IPS DF 4.7 (cell line): ENCODE data around the gene TUSC2.
"Not testable (repeated sequence)": the region's sequence is repeated elsewhere in the genome, so short reads cannot be mapped to it uniquely, and the experiment has no call there.

ENCODE experiments used
- DNase-seq: peaks from one replicate; pipeline ENCODE4 v3.0.0-alpha.2; 2013; ENCODE audit warnings: low spot score; ENCODE audit errors: extremely low read depth

The TUSC2 gene

GRCh38 chr3:50295553-50296431, 32.2 kb downstream of the TUSC2 start:
- no peak for DNase-seq

DNA sequence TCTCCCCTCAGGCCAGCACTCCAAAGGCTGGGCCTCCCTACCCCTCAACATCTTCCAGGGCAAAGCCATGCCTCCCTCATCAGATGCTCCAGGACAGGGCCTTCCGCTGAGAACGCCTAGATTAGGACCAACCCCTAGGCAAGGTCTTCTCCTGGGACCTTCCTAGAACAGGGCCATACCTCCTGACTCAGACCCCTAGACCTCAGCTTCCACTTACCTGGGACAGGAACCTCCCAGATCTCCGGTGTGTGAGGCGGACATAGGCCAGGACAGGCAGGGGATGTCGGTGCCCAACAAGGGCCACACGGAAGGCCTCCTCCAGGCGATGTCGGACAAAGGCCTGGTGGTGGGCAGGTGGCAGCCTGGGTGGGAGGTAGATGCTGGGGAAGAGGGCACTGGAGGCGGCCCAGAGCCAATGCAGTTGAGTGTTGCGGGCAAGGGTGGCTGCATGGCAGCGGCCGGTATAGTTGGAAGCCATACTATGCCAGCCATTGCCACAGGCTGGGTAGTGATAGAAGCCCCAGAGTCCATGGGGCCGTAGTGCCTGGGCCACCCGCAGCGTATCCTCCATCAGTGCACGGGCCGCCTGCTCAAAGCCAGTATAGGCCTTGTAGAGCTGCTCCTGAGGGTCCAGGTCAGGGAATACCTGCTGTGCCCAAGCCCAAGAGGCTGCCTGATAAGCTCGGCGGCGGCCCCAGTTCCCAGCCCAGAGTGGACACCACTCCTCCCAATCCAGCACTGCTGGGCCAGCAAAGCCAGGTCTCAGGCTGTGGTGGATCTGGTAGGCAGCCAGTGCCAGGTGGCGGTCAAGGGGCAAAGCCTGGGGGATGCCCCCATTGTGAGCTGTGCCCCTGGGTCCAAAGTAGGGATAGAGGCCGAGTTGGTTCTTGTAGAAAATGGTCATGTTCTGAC, 33.3 kb downstream of the TUSC2 start:
- no peak for DNase-seq

DNA sequence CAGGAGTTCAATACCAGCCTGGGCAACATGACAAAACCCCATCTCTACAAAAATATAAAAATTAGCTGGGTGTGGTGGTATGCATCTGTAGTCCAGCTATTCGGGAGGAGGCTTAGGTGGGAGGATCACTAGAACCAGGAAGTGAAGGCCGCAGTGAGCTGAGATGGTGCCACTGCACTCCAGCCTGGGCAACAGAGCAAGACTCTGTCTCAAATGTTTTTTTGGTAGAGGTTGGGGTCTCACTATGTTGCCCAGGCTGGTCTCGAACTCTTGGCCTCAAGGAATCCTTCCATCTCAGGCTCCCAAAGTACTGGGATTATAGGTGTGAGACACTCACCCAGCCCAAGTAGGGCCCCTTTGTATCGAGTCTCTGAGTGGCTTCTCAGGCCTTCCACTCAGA, 33.9 kb downstream of the TUSC2 start:
- no peak for DNase-seq

GRCh38 chr3:50293079-50293801, 34.8 kb downstream of the TUSC2 start:
- DNase-seq, result no peak

DNA sequence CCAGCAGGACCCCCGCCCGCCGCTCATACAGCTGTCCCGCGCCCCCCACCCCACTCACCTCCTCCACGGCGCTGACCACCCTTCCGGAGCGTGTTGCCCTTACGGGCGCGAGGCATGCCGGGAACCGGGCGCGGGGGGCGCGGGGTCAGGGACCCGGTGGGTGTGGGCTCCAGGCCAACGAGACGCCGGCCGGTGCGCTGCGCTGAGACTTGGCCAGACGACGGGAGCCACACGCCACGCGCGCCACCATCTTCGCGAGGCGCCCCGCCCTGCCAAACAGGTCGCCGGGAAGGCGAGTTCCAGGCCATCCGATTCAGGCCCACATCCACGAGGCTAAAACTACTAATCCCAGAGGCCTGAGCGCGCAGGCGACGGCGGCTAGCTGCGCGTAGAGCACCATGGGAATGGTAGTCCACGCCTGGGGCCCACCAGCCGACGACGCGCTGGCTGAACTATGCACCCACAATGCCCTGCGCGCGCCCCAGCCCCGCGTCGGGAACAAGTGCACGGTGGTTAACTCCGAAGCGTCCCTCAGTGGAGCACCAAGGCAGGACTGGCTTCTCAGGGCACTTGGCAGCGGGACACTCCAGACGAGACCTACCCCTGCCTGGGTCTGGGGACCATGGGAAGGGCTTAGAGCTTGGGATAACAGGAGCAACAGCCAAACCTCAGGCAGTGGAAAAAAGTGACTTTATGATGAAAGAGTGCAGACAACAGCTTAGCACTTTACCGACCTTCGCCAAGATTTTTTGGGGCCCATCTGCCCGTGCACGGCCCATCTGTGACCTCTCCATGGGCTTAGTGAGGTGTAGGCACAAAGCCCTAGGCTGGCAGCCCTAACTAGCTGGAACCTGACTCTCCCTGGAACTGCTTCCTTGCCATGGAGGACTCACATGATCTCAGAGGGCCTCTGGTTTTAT, 35.6 kb downstream of the TUSC2 start, which contains the start of gene IFRD2:
IFRD2 (minus strand) TSS at position 271 of the 920 bp plus-strand sequence; CDS start at position 116, 155 bp downstream.
- no peak for DNase-seq

- DNase-seq, result no peak
Measured at GRCh38 chr3:50290161-50290641, 37.8 kb downstream of the TUSC2 start.

DNA sequence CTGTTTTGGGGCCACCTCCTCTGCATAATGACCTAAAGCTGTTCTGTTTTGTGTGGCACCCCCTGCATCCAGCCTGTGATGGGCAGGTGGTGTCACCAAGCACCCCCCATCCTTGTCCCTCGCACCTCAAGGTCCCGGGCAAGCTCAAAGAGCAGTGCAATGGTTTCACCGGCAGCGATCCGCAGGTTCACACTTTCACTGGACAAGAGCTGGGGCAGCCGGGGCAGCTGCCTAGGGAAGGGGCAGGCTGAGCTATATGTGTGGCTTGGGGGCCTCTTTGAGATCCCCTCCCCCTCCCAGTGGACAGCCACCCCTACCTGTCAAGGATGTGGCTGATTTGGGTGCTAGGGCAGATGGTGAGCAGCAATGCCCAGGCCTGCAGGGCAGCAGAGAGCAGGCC, 38.9 kb downstream of the TUSC2 start:
- DNase-seq, result no peak

DNA sequence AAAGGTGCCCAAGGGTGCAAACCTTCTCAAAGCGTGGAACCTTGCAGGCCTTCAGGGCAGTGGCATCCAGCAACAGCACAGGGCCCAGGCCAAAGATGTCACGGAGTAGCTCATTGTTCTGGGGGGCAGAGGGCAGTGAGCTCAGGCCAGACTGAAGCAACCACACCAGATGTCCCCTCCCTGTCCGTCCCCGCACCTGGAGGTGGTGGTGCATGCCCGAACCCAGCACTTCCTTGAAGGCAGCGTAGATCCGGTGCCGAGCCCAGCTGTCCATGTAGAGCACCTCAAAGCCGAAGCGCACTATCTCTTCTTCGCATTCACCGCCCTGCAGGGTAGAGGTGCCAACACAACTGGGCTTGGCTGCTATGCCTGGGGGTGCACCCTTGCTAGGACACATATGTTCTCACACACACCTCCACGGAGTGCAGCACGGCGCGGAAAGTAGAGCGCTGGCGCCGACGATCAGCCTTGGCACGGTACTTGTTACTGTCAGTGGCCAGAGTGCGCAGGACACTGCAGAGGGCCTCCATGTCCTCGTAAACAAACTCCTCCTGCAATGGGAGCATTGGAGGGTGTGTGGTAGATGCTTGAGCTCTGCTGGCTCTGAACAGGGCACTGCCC, 39.5 kb downstream of the TUSC2 start:
- DNase-seq, result no peak

DNA sequence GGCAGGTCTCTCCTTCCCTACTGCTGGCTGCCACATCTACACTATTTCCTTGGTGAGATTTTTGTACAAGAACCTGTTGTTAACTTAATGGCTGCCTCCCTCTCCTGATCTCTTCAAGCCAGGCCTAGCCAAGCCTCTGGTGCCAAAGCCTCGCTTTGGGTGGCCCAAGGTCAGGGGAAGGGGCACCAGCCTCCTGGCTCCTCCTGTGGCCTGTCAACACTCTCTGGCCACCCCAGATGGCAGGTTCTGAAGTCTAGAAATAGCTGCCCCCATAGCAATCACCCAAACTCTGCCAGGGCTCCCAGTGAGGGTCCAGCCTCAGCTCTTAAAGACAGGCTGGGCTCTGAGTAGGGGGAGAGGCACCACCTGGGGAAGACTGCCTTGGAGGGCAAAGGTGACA, 40.8 kb downstream of the TUSC2 start:
- no peak for DNase-seq

GRCh38 chr3:50286322-50287227, 41.4 kb downstream of the TUSC2 start:
- DNase-seq, result no peak

- DNase-seq, result not testable (repeated sequence)
Measured at GRCh38 chr3:50284121-50284520, 43.9 kb downstream of the TUSC2 start.

DNA sequence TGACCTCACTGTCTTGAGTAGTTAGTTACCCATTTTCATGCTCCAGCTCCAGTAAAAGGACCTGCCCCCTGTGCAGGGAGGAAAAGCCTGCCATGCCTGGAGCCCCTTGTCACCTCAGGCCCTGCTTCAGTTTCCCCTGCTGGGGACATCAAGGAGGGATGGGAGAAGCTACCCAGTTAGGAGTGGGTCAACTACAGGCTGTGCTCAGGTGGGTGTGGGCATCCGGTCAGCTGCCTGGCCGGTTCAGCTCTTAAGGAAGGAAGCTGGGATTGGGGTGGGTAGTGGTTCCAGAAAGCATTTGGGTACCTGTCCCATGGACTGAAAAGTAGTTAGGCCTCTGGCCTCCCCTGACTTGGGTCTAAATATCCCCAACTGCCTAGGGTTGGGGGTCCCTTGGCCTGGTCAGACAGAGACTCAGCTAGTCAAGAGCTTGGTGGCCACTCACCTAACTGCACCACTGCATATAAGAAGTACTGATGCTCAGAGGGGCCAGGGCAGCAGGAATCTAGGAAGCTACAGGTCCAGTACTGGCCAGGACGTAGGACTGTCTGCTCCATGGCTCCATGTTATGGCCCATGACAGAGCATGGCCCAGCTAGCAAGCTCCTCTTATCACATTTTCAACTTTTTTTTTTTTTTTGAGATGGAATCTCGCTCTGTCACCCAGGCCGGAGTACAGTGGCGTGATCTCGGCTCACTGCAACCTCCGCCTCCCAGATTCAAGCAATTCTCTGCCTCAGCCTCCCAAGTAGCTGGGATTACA, 48.6 kb downstream of the TUSC2 start:
- no peak for DNase-seq

- DNase-seq, result no peak
Measured at GRCh38 chr3:50278880-50279224, 49.2 kb downstream of the TUSC2 start, which contains the start of gene LSMEM2. TSS of gene LSMEM2 (plus strand) at chr3:50279087. CDS start at chr3:50279114, 27 bp downstream.

GRCh38 chr3:50278123-50278879, 49.7 kb downstream of the TUSC2 start:
- no peak for DNase-seq

GRCh38 chr3:50276762-50277101, 51.3 kb downstream of the TUSC2 start:
- no peak for DNase-seq

DNA sequence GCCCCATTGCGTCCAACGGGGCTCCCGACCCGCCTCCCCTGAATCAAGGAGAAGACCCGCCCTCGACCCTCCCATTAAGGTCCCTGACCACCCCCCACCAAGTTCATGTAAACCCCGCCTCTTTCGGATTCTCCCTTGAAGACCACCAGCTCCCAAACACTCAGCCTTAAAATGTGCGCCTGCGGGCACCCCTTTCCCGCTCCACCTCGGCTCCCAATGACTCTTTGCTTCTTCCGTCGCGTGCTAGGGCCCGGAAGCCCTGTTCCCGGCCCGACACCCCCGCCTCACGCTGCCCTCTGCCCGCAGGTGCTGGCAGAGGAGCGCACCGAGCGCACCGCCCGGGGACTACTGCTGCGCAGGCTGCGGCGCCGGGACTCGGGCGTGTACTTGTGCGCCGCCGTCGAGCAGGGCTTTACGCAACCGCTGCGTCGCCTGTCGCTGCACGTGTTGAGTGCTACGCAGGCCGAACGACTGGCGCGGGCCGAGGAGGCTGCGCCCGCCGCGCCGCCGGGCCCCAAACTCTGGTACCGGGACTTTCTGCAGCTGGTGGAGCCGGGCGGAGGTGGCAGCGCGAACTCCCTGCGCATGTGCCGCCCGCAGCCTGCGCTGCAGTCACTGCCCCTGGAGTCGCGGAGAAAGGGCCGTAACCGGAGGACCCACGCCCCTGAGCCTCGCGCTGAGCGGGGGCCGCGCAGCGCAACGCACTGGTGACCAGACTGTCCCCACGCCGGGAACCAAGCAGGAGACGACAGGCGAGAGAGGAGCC, 51.8 kb downstream of the TUSC2 start:
- no peak for DNase-seq
